HG03159 (cell line): ENCODE data around the gene CHRD.
A peak's percentile ranks its signal among the peaks of the same experiment; 100 is the strongest.

ENCODE experiments used
- ATAC-seq: cut with Tn5 transposase; IDR thresholded peaks from one replicate; pipeline ENCODE4 v1.9.1; 2021; ENCODE audit warnings: mild to moderate bottlenecking, moderate library complexity; ENCODE audit not compliant: unreplicated experiment

Gene CHRD

DNA sequence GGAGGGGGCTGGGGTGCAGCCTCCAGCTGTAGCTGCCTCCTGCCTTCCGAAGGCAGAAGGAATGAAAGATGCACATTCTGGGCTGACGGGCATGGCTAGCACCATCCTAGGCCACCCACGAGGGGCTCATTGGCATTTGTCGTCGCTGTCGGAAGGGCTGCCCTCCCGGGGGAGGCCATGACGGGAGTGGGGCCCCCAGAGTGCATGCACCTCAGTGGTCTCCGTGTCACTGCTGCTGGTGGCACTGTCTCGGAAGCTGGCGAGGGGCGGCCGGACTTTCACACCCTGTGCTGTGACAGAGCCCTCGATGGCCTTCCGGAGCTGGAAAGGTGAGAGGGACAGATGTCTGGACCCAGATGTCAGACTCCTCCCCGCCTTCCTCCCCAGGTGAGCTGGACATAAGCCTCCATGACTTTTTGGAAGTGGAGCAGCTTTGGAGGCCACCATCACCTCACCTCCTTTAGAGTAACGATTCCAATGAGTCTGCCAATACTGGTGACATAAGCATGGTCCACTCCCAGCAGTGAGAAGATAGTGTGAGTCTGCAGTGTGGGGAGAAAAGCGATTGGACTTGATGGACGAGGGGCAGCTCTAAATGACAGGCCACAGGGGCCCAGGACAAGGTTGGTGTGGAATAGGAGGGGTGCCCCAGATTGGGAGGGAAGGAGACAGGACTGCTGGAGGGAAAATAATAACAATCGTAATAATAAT is 33.2 kb upstream of the CHRD start:
- ATAC-seq = no peak

- no peak for ATAC-seq
These were observed 32.4 kb upstream of the CHRD start for GRCh38 chr3:184347321-184348056.

DNA sequence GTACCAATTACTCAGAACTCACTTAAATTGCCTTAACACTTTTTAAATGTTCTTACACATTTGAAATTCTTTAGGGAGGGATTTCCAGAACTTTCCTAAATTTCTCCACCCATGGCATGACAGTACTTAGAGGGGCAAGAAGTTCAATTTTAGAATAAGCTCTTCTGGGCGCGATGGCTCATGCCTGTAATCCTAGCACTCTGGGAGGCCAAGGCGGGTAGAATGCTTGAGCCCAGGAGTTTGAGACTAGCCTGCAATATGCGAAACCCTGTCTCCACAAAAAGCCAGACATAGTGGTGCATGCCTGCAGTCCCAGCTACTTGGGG is 31.8 kb upstream of the CHRD start:
- ATAC-seq = no peak

- ATAC-seq = no peak
These were observed 30.0 kb upstream of the CHRD start for GRCh38 chr3:184349563-184350470.

- no peak for ATAC-seq
These were observed 29.2 kb upstream of the CHRD start for GRCh38 chr3:184350618-184351017.

DNA sequence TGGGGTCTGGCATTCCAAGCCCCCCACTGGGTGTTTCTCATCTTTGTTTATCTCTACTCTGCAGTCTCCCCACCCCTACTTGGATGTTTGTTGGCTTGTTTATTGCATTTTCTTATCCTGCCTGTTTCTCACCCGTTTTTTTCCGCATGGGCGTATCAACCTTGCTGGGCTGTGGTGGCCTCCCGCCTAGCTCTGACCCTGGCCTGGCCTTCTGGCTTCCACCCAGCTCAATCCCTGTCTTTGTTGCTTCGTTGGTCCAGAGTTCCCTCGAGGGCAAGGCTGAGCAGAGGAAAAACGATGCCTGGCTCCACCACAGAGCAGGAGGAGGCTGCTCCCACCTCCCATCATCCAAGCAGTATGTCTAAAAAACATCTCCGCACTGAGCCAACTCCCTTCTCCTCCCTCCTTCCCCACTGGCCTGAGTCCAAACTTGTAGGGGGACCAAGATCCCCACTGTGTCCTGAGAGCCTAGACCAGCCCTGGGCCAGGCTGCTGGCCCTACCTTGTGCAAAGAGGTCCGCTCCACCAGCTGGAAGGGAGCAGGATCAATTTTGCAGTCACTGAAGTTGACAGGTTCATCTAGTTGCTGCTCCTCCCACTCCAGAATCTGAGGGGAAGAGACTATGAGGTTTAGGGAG is 28.2 kb upstream of the CHRD start:
- ATAC-seq = no peak

GRCh38 chr3:184352149-184352785 is 27.6 kb upstream of the CHRD start:
- ATAC-seq = no peak

DNA sequence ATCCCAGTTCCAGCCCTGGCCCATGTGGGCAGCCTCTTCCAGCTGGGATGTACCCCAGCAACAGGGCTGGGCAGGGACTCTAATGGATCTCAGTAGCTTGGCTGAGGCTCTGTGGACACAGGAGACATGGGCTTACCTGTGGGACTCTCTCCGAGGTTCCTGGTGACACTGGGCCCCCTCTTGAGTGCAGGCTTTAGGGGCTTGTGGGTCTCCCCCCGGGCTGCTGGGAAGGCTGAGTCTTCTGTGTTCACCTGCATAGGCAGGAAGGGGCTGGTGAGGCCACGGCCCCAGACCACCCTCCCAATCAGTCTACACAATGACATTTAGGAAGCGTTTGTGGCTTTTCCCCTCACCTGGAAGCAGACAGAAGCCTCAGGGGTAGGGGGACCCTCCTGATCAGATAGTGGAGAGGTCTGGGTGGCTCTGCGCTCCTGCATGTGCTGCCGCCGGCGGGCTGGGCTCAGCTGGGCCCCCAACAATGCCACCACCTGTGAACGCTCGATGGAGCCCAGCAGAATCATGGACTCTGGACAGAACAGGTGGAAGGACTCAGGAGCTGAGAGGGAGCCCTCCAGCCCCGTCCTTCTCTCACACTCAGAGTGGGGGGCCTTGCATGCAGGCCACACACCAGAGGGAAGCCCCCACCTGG is 26.8 kb upstream of the CHRD start:
- ATAC-seq = no peak

GRCh38 chr3:184353546-184353941 is 26.3 kb upstream of the CHRD start:
- no peak for ATAC-seq

GRCh38 chr3:184354121-184354728 is 25.6 kb upstream of the CHRD start:
- ATAC-seq = peak; percentile 51

- ATAC-seq = no peak
These were observed 25.1 kb upstream of the CHRD start for GRCh38 chr3:184354754-184355153.

DNA sequence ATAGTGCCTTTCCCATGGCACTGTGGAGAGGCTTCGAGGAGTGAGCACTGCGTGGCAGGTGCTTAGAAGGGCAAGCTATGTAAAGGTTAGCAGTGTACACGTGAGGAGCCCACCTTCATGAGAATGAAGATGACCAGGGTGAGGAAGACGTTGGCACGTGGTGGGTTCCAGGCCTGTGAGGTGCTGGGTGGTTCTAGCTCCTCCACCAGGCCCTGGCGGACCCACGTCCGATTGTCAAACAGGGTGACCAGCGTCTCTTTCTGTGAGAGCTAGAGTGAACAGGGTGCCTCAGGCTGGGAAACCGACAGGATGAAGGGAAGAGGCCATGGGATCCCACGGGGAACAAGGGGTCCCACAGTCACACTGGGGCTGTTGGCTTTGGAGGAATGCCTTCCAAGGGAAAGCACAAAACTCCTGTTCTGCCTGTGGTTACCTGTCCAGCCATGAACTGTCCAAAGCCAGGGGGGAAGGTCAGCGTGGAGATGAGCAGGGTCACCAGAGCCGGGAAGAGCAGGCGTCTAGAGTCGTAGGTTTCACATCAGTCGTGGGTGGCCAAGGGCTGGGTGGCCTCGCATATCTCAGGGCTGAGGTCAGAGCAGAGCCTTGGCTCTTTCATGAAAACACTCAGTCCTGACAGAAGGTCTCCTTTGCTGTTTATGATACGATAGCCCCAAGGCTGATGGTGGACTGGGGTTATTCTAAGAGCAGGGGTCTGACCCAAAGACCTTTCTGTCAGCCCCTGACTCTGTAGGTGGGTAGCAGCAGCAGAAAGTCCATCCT is 24.4 kb upstream of the CHRD start:
- no peak for ATAC-seq

GRCh38 chr3:184357248-184358123 is 22.4 kb upstream of the CHRD start:
- no peak for ATAC-seq

GRCh38 chr3:184358124-184358767 is 21.6 kb upstream of the CHRD start:
- no peak for ATAC-seq

DNA sequence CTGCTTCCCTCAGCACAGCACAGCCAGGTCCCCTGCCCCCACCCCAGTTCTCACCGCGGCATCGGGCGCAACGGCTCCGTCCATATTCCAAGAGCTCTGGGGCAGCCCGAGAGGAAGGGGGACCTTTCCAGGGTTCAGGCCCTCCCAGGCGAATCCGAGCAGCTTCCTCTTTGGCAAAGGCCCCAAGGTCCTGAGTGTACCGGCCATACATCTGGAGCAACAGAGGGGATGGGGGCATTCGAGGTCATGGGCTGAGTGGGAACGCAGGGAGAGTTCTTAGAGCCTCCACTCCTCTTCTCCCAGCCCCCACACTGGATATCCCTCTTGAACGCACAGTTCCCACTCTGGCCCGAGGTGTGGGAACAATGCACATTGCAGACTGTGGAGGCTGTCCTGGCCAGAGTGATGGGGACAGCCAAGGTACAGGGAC is 20.9 kb upstream of the CHRD start:
- ATAC-seq = no peak

DNA sequence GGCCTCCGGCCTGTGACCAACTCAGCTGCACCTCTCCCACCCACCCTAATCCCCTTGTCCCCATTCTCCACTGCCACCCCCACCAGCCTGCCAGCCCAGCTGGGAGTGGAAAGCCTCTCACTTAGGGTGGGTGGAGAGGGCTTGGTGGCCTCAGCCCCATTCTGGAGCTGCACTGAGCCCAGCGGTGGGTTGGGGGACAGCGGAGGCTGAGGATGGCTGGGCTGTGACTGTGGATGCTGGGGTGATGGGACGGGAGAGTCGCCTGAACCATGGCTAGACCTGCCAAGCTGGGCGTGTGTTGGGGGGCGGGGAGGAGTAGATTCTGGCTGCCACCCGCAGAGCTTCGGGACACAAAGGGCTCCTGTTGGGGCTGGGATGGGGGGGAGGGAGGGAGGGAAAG is 20.2 kb upstream of the CHRD start:
- ATAC-seq = no peak

- no peak for ATAC-seq
These were observed 19.6 kb upstream of the CHRD start for GRCh38 chr3:184360070-184360928.
